HFF-Myc (cell line): ENCODE measurements around the gene PTPRA.
"Not testable (repeated sequence)": the region's sequence is repeated elsewhere in the genome, so short reads cannot be mapped to it uniquely, and the experiment has no call there.

Experiments
- DNase-seq: peaks from one replicate; pipeline ENCODE4 v3.0.0-alpha.2; 2011; ENCODE audit warnings: low read depth; ENCODE audit errors: extremely low read depth
- H3K4me3 ChIP-seq: replicated peaks from 2 replicates; pipeline ENCODE4 v1.5.1; 2011; ENCODE audit warnings: low read depth, mild to moderate bottlenecking, control low read depth, low read length
- TF ChIP-seq, protein P1 (sequence below): IDR thresholded peaks from 2 replicates; pipeline ENCODE4 v1.5.1; 2012; ENCODE audit warnings: mild to moderate bottlenecking, low read depth, low read length, control low read depth; ENCODE audit errors: missing control alignments

PTPRA gene

GRCh38 chr20:3074812-3075211, 201.5 kb downstream of the PTPRA start:
- no peak for DNase-seq
- TF ChIP-seq, protein P1, sequence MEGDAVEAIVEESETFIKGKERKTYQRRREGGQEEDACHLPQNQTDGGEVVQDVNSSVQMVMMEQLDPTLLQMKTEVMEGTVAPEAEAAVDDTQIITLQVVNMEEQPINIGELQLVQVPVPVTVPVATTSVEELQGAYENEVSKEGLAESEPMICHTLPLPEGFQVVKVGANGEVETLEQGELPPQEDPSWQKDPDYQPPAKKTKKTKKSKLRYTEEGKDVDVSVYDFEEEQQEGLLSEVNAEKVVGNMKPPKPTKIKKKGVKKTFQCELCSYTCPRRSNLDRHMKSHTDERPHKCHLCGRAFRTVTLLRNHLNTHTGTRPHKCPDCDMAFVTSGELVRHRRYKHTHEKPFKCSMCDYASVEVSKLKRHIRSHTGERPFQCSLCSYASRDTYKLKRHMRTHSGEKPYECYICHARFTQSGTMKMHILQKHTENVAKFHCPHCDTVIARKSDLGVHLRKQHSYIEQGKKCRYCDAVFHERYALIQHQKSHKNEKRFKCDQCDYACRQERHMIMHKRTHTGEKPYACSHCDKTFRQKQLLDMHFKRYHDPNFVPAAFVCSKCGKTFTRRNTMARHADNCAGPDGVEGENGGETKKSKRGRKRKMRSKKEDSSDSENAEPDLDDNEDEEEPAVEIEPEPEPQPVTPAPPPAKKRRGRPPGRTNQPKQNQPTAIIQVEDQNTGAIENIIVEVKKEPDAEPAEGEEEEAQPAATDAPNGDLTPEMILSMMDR = no peak
- H3K4me3 ChIP-seq = no peak overlapping the region

GRCh38 chr20:3075315-3075714, 202.0 kb downstream of the PTPRA start:
- not testable (repeated sequence) for DNase-seq, H3K4me3 ChIP-seq

DNA sequence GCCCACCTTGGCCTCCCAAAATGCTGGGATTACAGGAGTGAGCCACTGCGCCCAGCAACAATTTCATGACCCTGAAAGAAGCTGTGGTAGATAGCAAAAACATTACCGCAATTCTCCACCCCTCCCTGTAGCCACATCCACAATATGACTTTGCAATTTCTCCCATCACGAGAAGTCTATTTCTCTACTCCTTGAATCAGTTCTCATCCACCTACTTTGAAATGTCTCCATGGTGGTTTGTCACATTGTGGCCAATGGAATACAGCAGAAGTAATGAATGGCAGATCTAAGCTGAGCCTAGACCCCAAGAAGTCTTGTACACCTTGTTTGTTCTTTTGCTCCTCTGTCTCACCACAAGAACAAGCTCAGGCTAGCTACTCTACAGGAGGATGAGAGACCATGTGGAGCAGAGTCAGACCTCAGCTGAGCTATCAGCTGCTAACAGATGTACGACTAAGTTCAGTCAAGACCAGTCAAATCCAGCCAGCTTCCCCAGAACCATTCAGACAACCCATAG, 204.4 kb downstream of the PTPRA start:
- TF ChIP-seq, protein P1 = no peak
- DNase-seq = no peak
- H3K4me3 ChIP-seq = no peak overlapping the region

GRCh38 chr20:3080939-3081388, 207.7 kb downstream of the PTPRA start:
- TF ChIP-seq, protein P1 = no peak
- DNase-seq = no peak
- no peak overlapping the region for H3K4me3 ChIP-seq

- H3K4me3 ChIP-seq = no peak overlapping the region
- TF ChIP-seq, protein P1 = no peak
Observed at GRCh38 chr20:3081641-3082040, 208.4 kb downstream of the PTPRA start.

DNA sequence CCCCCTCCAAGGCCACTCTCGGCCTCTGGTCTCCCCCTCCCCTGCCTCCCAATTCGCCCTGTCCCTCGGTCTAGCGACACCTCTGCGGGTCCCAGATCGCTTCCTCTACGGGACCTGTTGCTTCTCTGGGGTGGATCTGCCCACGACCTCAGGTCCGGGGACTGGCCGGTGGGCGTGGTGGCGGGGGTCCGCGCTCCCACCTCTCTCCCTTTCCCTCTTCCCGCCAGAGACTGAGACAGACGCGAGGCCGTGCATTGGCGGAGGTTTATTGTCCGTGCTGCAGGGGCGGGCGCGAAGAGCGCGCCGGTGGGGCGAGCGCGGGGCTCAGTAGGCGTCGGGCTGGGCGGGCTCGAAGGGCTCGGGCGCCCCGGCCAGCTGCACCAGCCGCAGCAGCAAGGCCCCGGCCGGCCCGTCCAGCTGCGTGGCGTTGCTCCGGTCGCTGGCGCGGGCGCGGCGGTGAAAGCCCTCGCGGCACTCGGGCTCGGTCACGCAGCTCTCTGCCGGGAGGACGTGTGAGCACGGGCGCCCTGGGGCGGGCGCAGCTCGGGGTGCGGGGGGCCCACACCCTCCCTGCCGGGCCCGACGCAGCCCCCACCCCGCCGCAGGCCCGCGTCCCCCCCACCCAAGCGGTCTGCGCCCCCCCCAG, 209.1 kb downstream of the PTPRA start:
- DNase-seq = no peak
- TF ChIP-seq, protein P1 = no peak
- H3K4me3 ChIP-seq = no peak overlapping the region

More at GRCh38 chr20:3081641-3082040, 208.4 kb downstream of the PTPRA start:
- no peak for DNase-seq

- DNase-seq = no peak
- H3K4me3 ChIP-seq = no peak overlapping the region
- TF ChIP-seq, protein P1 = no peak
Observed at GRCh38 chr20:3082955-3083952, 210.0 kb downstream of the PTPRA start.
